A673 (cell line): ENCODE data around the gene HECTD4. TPM values are rescaled to one million over a fixed set of nuclear protein-coding genes. Genes with fewer than 3 reads are reported as not detected.

Source experiments
- microRNA-seq: library from miRNA; unstranded; fragments of <30 nt; microRNA quantifications from one replicate; pipeline ENCODE4 v1.2.0, GENCODE V29; 2021
- total RNA-seq: library from RNA; stranded (reverse); gene quantifications from 2 replicates; pipeline ENCODE4 v1.2.3, GENCODE V29; 2021

The HECTD4 gene
- total RNA-seq, 1 experiment from 2014 or later = 52.1 TPM

Small RNA genes lying within 50 kb of the gene (microRNA-seq; reads per million reads assigned to microRNA genes)
- gene MIR6861 = 0.81 reads per million

Other genes starting within 250 kb of the HECTD4 start
- 1,517 and 1,605 TPM in 2 replicates for gene RPL6, start 27.2 kb upstream of the HECTD4 start, total RNA-seq
- gene PTPN11, start 36.5 kb upstream of the HECTD4 start, total RNA-seq = 157 and 158 TPM in 2 replicates